Testis (tissue), 2 donors: Measurements from ENCODE around the gene HAO2.

Experiments used
- CTCF ChIP-seq, 3 experiments: fragments of 450-650 bp in 2 of 3; fragments of 200-600 bp in 1 of 3; sonication (generic) in 1 of 3; IDR thresholded peaks; one replicate each; pipeline ENCODE4 v1.5.1; 2016 to 2019; ENCODE audit warnings: antibody characterized with exemption in 3 of 3, mild to moderate bottlenecking in 2 of 3, moderate library complexity in 1 of 3
- POLR2A ChIP-seq: fragments of 450-650 bp; IDR thresholded peaks from one replicate; pipeline ENCODE4 v1.6.1; 2017; ENCODE audit warnings: antibody characterized with exemption, mild to moderate bottlenecking, moderate library complexity

GRCh38 chr1:119380983-119381662, 12.5 kb downstream of the HAO2 start:
- TF ChIP-seq CTCF (IDR thresholded peaks at IDR 0.05) = no peak
- no peak for TF ChIP-seq POLR2A
